NCI-H345 treated with DMSO at 0.1 percent for 48 hours (cell line): ENCODE data around the gene ZNF419.

Source experiments
- DNase-seq: peaks from one replicate; lab custom pipeline; 2025; ENCODE audit not compliant: unreplicated experiment; lab: John Stamatoyannopoulos, UW

ZNF419 gene

GRCh38 chr19:57527136-57527881 lies 39.8 kb downstream of the ZNF419 start, which contains the start of gene ZNF549:
Gene ZNF549, plus strand, starts transcription at chr19:57527356. Its CDS starts 218 bp downstream, at chr19:57527574.
- DNase-seq: peak; percentile 80

- DNase-seq: no peak
Measured at GRCh38 chr19:57537953-57538547, 50.5 kb downstream of the ZNF419 start.
